ENCODE data around the gene ZKSCAN2.

DNA sequence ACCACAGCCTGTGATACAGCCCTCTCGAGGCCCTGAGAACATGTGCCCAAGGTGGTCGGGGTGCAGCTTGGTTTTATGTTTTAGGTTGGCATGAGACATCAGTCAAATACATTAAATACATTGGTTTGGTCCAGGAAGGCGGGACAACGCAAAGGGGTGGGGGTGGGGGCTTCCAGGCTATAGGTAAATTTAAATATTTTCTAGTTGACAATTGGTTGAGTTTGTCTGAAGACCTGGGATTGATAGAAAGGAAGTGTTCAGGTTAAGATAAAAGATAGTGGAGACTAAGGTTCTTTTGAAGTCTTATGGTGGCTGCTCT lies 1.2 kb upstream of the ZKSCAN2 start:
- TF ChIP-seq EZH2 (IDR thresholded peaks at IDR 0.05; ENCODE audit: insufficient read depth, poor library complexity, severe bottlenecking): no peak
- TF ChIP-seq EZH2phosphoT487 (IDR thresholded peaks at IDR 0.05; ENCODE audit: insufficient read depth, low read depth): no peak

All from GM23248 (cell line).